ACHN (cell line): ENCODE measurements around the gene CEACAM16.
"Not testable (repeated sequence)": the region's sequence is repeated elsewhere in the genome, so short reads cannot be mapped to it uniquely, and the experiment has no call there.

ENCODE experiments used
- DNase-seq: peaks from one replicate; pipeline ENCODE4 v3.0.0-alpha.2; 2015
- in situ Hi-C: cut with HindIII; loops from 2 replicates; pipeline ENCODE4 v1.10.0; 2017; ENCODE audit warnings: low sequenced_read_pairs, low pct_ligation_motif_present, low pct_unique_long_range_greater_than_20kb

CEACAM16 gene, protein sequence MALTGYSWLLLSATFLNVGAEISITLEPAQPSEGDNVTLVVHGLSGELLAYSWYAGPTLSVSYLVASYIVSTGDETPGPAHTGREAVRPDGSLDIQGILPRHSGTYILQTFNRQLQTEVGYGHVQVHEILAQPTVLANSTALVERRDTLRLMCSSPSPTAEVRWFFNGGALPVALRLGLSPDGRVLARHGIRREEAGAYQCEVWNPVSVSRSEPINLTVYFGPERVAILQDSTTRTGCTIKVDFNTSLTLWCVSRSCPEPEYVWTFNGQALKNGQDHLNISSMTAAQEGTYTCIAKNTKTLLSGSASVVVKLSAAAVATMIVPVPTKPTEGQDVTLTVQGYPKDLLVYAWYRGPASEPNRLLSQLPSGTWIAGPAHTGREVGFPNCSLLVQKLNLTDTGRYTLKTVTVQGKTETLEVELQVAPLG

GRCh38 chr19:44698492-44699201 lies at the start of gene CEACAM16:
CEACAM16 (plus strand) TSS chr19:44699151; CDS start chr19:44701457, 2,306 bp downstream.
- DNase-seq, result no peak
- in situ Hi-C loops, result no loop called here

DNA sequence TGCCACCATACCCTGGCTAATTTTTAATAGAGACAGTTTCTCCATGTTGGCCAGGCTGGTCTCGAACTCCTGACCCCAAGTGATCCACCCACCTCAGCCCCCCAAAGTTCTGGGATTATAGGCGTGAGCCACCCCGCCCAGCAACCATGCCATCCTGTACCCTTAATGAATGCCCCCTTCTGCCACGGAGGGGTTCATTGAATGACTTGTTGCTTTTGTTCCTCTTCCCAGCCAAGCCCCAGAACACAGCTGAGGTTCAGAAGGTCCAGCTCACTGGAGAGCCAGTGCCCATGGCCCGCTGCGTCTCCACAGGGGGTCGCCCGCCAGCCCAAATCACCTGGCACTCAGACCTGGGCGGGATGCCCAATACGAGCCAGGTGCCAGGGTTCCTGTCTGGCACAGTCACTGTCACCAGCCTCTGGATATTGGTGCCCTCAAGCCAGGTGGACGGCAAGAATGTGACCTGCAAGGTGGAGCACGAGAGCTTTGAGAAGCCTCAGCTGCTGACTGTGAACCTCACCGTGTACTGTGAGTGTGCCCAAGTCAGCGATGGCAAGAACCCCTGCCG lies 49.3 kb upstream of the CEACAM16 start:
- no peak for DNase-seq
- in situ Hi-C loops, result no loop called here

DNA sequence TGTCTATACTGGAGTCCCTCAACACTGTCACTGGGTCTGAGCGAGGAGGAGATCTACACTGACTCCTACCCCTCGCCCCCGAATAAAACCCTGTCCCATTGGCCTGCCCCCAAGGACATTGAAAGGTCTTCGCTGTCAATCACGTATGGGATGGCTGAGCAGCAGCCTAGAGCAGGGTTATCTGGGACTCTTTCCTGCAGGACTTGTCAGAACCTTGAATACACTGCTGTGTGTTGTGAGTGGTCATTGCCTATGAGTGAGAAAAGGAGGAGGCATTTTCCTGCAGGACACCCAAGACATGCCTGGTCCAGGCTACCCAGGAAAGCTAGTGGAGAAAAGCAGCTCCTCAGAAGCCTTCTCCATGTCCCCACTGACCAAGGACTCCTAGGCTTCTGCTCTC lies 45.6 kb upstream of the CEACAM16 start:
- no peak for DNase-seq
- in situ Hi-C loops, result no loop called here

GRCh38 chr19:44653977-44654774 lies 44.8 kb upstream of the CEACAM16 start:
- in situ Hi-C loops, result no loop called here
- DNase-seq, result peak; percentile 58

GRCh38 chr19:44657211-44657921 lies 41.6 kb upstream of the CEACAM16 start:
- DNase-seq, result peak; percentile 41
- in situ Hi-C loops, result no loop called here

DNA sequence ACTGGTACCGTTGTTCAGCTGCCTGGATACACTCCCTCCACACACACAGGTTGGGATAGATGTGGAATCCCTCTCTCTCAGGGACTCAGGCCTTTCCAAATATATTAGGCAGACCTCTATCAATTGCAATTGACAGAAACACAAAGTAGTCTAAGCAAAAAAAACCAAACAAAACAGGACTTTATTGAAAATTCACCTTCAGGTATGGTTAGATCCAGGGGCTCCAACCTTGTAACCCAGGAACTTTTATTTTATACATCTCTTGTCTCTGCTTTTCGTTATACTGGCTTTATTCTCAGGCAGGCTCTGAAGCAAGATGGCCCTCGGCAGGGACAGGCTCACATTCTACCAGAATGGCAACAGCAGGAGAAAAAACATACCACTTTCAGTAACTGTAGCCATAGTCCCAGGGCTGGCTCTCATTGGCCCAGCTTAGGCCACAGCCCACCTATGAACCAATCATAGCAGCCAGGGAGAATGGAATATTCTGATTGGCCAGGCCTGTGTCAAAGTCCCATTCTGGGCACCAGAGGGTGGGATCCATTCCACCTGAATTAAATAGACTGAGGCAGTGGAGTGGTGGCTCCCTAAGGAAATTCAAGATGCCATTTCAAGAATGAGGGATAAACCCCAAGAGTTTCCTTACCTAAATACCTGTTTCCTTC lies 40.8 kb upstream of the CEACAM16 start:
- no peak for DNase-seq
- in situ Hi-C loops, result no loop called here

DNA sequence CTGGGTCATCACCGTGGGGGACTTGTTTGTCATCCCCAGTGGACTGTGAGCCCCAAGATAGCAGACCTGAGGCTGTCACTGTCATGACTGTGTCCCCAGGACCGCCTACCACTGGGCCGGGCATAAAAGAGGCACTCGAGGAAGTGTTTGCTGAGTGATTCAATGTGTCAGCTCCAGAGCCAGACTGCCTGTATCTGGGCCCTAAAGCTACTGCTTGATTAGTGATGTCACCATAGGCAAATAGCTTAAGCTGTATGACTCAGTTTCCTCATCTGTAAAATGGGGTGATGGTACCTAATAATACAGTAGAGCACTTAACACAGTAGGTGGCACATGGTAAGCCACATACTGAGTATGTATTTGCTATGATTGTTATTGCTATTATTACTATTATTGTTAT lies 38.9 kb upstream of the CEACAM16 start:
- DNase-seq, result no peak
- in situ Hi-C loops, result no loop called here

GRCh38 chr19:44661205-44661604 lies 37.7 kb upstream of the CEACAM16 start:
- DNase-seq, result no peak
- in situ Hi-C loops, result no loop called here

GRCh38 chr19:44661904-44662303 lies 37.0 kb upstream of the CEACAM16 start:
- DNase-seq, result no peak
- in situ Hi-C loops, result no loop called here

- DNase-seq, result no peak
- in situ Hi-C loops, result no loop called here
Observed at GRCh38 chr19:44662691-44663385, 36.1 kb upstream of the CEACAM16 start.

DNA sequence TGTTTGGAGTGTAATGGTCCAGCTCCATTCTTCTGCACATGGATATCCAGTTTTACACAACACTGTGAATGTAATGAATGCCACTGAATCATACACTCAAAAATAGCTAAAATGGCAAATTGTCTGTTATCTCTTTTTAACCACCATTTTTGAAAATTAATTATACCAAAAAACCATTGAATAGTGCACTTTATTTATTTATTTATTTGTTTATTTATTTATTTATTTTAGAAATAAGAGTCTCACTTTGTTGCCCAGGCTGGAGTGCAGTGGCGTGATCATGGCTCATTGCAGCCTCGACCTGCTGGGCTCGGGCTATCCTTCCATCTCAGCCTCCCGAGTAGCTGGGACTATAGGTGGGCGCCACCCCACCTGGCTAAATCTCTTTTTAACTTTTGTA lies 35.0 kb upstream of the CEACAM16 start:
- in situ Hi-C loops, result no loop called here
- DNase-seq, result no peak

- in situ Hi-C loops, result no loop called here
Observed at GRCh38 chr19:44664976-44665375, 34.0 kb upstream of the CEACAM16 start.

GRCh38 chr19:44666852-44667556 lies 31.9 kb upstream of the CEACAM16 start:
- no peak for DNase-seq
- in situ Hi-C loops, result no loop called here

More at GRCh38 chr19:44664976-44665375, 34.0 kb upstream of the CEACAM16 start:
- no peak for DNase-seq

DNA sequence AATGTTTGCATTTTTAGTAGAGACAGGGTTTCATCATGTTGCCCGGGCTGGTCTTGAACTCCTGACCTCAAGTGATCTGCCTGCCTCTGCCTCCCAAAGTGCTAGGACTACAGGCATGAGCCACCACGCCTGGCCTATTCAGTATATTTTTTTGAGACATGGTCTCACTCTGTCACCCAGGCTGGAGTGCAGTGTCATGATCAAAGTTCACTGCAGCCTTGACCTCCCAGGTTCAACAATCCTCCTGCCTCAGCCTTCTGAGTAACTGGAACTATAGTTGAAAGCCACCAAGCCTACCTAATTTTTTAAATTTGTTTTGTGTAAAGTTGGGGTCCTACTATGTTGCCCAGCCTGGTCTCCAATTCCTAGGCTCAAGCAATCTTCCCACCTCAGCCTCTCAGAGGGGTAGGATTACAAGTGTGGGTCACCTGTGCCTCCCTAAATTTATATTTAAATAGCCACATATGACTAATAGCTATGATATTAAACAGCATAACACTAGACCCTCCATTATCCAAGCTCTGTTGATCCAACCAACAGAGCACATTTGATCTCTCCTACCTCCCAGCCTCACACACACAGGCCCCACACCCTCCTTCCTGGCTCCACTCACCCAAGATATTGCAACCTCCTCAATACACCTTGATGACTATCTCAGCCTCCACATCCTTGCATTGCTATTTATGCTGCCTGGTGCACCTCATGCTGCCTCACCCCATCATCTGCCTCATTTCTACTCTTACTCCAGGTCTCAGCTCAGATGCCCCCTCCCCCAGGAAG lies 29.8 kb upstream of the CEACAM16 start:
- in situ Hi-C loops, result no loop called here
- no peak for DNase-seq

GRCh38 chr19:44670027-44670426 lies 28.9 kb upstream of the CEACAM16 start:
- in situ Hi-C loops, DNase-seq: not testable (repeated sequence)

- in situ Hi-C loops, result no loop called here
- no peak for DNase-seq
Observed at GRCh38 chr19:44671400-44671799, 27.6 kb upstream of the CEACAM16 start, which contains the start of gene CEACAM19. CEACAM19 (plus strand) TSS chr19:44671482; CDS start chr19:44671932, 450 bp downstream.
